KMS-11 (cell line): Measurements from ENCODE around the gene KIF5C.

Experiments used
- H2AFZ ChIP-seq: fragments of 200-600 bp; sonication (generic); 2 replicates; pipeline ENCODE4 v1.6.1; 2016; ENCODE audit warnings: antibody characterized with exemption, mixed run types, low read depth
- H3K27ac ChIP-seq: fragments of 200-600 bp; sonication (generic); 2 replicates; pipeline ENCODE4 v1.6.1; 2016; ENCODE audit warnings: mild to moderate bottlenecking, mixed run types
- H3K27me3 ChIP-seq: fragments of 200-600 bp; sonication (generic); 2 replicates; pipeline ENCODE4 v1.6.1; 2017; ENCODE audit warnings: mild to moderate bottlenecking, low read depth, mixed run types, moderate library complexity; ENCODE audit not compliant: insufficient read depth
- H3K36me3 ChIP-seq: fragments of 200-600 bp; sonication (generic); 2 replicates; pipeline ENCODE4 v1.6.1; 2017; ENCODE audit warnings: mild to moderate bottlenecking, mixed run types; ENCODE audit not compliant: insufficient read depth
- H3K4me1 ChIP-seq: fragments of 200-600 bp; sonication (generic); 2 replicates; pipeline ENCODE4 v1.6.1; 2016; ENCODE audit warnings: mild to moderate bottlenecking, low read depth, mixed run types; ENCODE audit not compliant: poor library complexity, severe bottlenecking
- H3K4me2 ChIP-seq: fragments of 200-600 bp; sonication (generic); 2 replicates; pipeline ENCODE4 v1.7.0; 2016; ENCODE audit warnings: mild to moderate bottlenecking, mixed run types
- H3K4me3 ChIP-seq: fragments of 200-600 bp; sonication (generic); IDR thresholded peaks from 2 replicates; pipeline ENCODE4 v1.6.1; 2017; ENCODE audit warnings: low read depth, low read length, mixed read lengths; ENCODE audit not compliant: insufficient read depth
- H3K79me2 ChIP-seq: fragments of 200-600 bp; sonication (generic); 2 replicates; pipeline ENCODE4 v1.6.1; 2016; ENCODE audit warnings: low read depth, mixed run types; ENCODE audit not compliant: insufficient read depth
- H3K9ac ChIP-seq: fragments of 200-600 bp; sonication (generic); 2 replicates; pipeline ENCODE4 v1.6.1; 2016; ENCODE audit warnings: mild to moderate bottlenecking, mixed run types
- H4K20me1 ChIP-seq: fragments of 200-600 bp; sonication (generic); 2 replicates; pipeline ENCODE4 v1.6.1; 2016; ENCODE audit warnings: mild to moderate bottlenecking, mixed run types; ENCODE audit not compliant: insufficient read depth
- TF ChIP-seq, protein P1 (sequence below): fragments of 200-600 bp; sonication (generic); conservative IDR thresholded peaks from 2 replicates; pipeline ENCODE4 v1.6.1; 2017; ENCODE audit warnings: low read depth, mild to moderate bottlenecking, antibody characterized with exemption, low read length, moderate library complexity, mixed read lengths

Gene KIF5C

DNA sequence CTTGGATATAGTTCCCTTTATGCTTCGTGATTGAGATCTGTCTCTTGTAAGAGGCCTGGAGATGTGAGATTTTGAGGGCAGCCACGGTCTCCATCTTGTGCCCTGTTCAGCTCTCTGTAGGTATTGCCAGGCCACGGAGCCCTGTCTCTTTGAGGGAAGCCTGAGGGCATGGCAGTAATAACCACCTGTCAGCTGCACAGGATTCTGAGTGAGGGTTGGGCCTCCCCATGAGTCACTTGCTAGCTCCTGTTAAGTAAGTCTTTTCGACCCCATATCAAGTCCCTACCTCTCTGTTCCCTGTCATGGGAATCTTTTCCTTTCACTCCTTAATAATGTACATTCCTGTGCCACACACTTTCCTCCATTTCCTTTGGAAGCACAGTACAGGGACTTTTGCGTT lies 183.9 kb downstream of the KIF5C start:
- Histone ChIP-seq H3K36me3 (no peaks in the 10 kb centered on the region), H3K27ac (no peak overlapping the region), H2AFZ (no peak overlapping the region), H3K4me1 (no peaks in the 10 kb centered on the region), H3K4me2 (no peak overlapping the region), H4K20me1 (no peaks in the 10 kb centered on the region), H3K27me3 (no peaks in the 10 kb centered on the region), H3K4me3 (no peak overlapping the region), H3K9ac (no peak overlapping the region), H3K79me2 (no peaks in the 10 kb centered on the region)
- TF ChIP-seq, protein P1, sequence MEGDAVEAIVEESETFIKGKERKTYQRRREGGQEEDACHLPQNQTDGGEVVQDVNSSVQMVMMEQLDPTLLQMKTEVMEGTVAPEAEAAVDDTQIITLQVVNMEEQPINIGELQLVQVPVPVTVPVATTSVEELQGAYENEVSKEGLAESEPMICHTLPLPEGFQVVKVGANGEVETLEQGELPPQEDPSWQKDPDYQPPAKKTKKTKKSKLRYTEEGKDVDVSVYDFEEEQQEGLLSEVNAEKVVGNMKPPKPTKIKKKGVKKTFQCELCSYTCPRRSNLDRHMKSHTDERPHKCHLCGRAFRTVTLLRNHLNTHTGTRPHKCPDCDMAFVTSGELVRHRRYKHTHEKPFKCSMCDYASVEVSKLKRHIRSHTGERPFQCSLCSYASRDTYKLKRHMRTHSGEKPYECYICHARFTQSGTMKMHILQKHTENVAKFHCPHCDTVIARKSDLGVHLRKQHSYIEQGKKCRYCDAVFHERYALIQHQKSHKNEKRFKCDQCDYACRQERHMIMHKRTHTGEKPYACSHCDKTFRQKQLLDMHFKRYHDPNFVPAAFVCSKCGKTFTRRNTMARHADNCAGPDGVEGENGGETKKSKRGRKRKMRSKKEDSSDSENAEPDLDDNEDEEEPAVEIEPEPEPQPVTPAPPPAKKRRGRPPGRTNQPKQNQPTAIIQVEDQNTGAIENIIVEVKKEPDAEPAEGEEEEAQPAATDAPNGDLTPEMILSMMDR, result no peak

DNA sequence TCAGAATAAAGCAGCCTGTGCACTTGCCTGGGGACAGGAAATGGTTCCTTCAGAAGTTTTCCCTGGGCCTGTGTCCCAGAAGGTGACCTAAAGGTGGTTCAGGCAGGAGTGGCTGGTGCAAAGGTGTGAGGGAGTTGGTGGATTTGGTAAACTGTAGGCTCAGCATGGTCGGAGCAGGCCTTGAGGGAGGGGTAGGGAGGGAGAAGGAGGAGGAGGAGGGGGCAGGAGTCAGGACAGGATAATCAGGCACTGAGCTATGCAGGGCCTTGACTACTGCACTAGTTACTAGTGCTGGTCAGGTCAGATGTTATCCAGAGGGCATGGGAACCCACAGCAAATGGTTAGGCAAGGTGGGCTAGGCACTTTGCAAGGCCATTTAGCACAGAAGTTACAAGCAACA lies 184.8 kb downstream of the KIF5C start:
- Histone ChIP-seq H4K20me1 (no peaks in the 10 kb centered on the region), H3K4me2 (no peak overlapping the region), H3K27me3 (no peaks in the 10 kb centered on the region), H3K4me1 (no peaks in the 10 kb centered on the region), H3K36me3 (no peaks in the 10 kb centered on the region), H2AFZ (no peak overlapping the region), H3K9ac (no peak overlapping the region), H3K79me2 (no peaks in the 10 kb centered on the region), H3K27ac (no peak overlapping the region), H3K4me3 (no peak overlapping the region)
- TF ChIP-seq, protein P1, result no peak

DNA sequence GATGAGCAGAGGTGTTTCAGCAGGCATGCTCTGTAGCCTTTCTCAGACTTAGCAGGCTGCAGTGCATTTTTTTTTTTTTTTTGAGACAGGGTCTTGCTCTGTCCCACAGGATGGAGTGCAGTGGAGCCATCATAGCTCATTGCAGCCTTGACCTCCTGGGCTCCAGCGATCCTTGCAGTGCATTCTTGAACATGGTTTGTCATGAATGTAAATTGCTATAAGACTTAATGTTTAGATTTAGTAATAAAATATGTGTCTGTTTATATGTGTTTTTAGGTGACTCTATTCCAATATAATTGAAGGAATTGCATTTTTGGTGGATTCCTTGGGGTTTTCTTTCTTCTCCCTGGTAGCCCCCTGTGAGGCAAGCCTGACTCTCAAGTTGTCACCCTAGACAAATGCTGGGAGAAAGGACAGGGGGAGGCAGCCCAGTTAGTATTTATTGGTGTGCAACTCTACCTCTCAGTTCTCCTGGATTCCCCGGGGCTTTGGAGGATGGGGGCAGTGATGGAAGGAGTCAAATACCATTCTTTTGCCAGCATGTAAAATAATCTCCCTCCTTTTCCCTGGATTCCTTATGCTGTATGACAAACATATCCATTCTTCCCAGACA lies 186.2 kb downstream of the KIF5C start:
- TF ChIP-seq, protein P1, result no peak
- no peak overlapping the region for H3K4me3 ChIP-seq
- no peaks in the 10 kb centered on the region for H3K36me3 ChIP-seq
- H3K4me2 ChIP-seq, result no peak overlapping the region
- H3K4me1 ChIP-seq, result no peaks in the 10 kb centered on the region
- H3K27me3 ChIP-seq, result no peaks in the 10 kb centered on the region
- no peaks in the 10 kb centered on the region for H3K79me2 ChIP-seq
- H4K20me1 ChIP-seq, result no peaks in the 10 kb centered on the region
- H3K27ac ChIP-seq, result no peak overlapping the region
- H3K9ac ChIP-seq, result no peak overlapping the region
- H2AFZ ChIP-seq, result no peak overlapping the region

DNA sequence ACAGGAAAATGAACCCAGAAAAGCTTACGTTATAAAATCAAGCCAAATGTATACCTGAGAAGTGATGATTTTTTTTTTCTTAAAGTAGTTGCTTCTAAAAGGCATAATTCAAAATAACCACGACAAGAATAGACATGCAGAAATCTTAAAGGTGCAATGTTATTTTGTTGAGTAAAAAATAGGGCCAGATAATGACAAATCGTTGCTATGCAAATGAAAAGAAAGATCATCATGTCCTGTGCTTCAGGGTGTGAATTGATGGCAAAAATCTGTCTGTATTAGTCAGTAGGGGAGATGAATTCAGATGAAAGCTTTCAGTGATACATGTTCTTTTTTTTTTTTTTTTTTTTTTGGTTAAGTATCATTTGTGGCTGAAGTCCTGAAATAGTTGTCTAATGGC lies 187.5 kb downstream of the KIF5C start:
- Histone ChIP-seq H3K79me2 (no peaks in the 10 kb centered on the region), H3K4me2 (no peak overlapping the region), H3K27ac (no peak overlapping the region), H3K4me3 (no peak overlapping the region), H3K4me1 (no peaks in the 10 kb centered on the region), H3K9ac (no peak overlapping the region), H3K36me3 (no peaks in the 10 kb centered on the region), H3K27me3 (no peaks in the 10 kb centered on the region), H2AFZ (no peak overlapping the region), H4K20me1 (no peaks in the 10 kb centered on the region)
- TF ChIP-seq, protein P1, result no peak
